Stimulated activated CD8-positive, alpha-beta memory T cell treated with anti-CD3 and anti-CD28 coated beads, Interleukin-7, amount 100 ng/mL, for 1 hour (primary cell): ENCODE results near the gene ZBTB49.

Source experiments
- DNase-seq, 2 donors: peaks; one replicate each; pipeline ENCODE4 v3.0.0-alpha.2; 2020; ENCODE audit warnings: low read depth in 2 of 2

The ZBTB49 gene

DNA sequence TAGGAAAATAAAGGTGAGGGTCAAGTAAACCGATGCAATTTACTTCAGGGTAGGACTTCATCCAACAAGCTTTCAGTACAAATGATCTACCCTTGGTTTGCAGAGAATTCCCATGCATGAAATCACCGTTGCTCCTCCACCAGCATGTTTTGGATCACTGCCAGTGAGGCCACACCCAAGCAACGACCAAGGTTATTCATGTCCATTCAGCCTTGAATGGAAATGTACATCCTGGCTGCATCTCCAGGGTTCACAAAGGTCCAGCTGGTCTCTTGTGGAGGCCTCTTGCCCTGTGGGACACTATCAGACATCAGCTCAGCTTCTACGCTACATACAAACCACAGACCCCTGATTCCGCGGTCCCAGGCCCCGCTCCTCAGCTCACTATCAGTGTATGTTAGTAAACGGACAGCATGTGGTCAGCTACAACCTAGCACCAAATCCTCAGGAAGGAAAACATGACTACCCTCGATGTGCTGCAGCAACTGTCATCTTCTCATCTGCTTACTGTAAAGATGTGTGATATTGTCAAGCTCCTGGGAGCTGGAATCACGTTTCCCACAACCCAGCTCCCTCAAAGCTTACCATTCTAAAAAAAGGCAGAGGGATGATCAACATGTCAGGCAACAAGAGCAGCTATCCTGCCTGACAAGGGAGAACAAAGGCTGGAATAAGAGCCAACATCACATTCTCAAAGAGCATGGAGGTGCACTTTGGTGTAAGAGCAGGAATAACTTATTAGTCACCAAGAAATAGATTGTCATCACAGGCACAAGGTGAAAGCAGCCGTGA is 5.0 kb upstream of the ZBTB49 start:
- no peak for DNase-seq

DNA sequence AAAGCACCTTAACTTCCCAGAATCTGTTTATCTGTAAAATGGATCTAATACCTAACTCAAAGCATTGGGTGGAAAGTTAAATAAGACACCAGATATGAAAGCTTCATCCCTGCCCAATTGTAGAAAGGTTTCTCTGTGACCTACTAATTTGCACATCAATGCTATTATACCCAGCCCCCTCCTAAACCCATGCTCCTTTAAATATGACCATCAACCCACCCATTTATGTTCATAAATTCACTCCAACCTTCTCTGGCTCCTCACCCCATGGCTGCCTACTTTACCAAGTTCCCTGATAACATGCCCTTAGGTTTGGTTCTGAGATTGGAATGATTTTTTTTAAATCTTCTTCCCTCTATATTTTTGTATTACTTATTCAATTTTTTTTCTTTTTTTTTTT is 2.0 kb upstream of the ZBTB49 start:
- DNase-seq = no peak

DNA sequence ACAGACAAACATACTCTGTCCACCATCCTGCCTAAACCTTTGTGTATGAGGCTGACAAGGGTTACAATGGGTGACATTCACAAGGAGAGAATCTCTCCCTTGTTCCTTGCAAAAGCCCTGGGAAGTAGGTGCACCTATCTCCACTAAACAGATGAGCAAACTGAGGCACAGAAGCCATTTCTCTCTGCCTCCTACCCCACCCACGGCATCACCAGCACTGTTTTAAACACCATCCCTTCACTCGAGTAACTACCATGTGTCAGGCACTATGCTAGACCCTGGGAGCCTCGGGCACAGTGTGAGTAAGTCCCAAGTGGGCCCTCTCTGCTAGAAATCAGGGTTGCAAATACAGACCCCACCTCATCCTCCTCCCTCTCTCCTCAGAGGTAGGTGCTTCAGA is 996 bp upstream of the ZBTB49 start:
- DNase-seq = no peak

DNA sequence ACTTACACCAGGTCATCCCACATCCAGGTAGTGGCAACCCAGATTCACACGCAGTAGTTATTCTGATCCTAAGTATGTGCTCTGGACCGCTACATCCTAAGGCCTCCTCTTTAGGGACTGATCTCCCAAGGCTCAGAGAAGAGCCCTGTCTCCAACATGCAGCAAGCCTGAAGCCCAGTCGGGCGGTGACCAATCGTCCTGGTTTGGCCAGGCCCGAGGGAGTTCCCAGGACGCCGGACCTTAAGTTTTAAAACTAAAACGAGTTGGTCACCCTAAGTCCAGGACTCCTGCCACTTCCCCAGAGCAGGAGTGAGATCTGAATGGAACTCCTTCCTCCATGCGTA is 482 bp upstream of the ZBTB49 start:
- no peak for DNase-seq

DNA sequence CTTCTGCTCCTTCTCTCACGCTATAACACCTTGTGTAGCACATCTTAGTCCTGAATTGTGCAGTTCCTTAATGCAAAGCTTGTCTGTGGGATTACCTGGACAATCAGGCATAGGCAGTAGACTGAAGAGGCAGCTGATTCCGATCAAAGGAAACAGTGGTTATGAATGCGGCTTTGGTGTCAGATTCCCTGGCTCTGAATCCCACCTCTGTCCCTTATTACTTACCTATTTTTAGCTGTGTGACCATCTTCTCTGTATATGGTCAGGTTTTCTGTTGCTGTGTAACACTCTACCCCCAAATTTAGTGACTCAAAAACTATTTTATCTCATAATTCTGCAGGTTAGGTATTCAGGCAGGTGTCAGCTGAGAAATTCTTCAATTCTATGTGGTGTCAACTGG is 3.2 kb downstream of the ZBTB49 start:
- no peak for DNase-seq

DNA sequence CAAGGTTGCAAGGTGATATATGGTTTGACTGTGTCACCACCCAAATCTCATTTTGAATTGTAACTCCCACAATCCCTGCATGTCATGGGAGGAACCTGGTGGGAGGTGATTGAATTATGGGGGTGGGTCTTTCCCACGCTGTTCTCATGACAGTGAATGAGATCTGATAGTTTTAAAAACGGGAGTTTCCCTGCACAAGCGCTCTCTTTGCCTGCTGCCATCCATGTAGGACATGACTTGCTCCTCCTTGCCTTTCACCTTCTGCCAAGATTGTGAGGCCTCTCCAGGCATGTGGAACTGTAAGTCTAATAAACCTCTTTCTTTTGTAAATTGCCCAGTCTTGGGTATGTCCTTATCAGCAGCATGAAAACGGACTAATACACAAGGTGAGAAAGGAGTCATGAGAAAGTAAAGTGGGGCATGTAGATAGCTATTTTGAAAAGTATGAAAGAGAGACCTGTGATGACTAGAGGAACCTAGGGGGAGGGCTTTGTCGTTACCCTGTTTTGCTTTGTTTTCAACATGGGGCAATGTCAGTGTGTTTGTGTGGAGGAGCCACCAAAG is 6.3 kb downstream of the ZBTB49 start:
- no peak for DNase-seq

DNA sequence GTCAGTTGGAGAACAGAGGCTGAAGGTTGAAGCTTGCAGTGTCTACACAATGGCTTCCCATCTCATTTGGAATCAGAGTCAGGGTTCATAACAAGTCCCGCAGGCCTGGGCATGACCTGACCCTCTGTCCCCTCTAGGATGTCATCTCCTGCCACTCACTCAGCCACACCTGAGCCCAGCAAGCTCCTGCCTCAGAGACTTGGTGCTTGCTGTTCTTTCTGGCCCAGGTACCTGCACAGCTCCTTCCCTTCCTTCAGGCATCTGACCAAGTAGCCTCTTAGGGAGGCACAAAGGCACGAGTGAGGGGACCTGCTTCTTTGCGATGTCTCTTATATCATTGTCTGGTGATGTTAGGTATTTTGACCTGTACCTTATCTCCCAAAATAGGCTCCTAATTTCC is 9.0 kb downstream of the ZBTB49 start:
- DNase-seq = no peak

DNA sequence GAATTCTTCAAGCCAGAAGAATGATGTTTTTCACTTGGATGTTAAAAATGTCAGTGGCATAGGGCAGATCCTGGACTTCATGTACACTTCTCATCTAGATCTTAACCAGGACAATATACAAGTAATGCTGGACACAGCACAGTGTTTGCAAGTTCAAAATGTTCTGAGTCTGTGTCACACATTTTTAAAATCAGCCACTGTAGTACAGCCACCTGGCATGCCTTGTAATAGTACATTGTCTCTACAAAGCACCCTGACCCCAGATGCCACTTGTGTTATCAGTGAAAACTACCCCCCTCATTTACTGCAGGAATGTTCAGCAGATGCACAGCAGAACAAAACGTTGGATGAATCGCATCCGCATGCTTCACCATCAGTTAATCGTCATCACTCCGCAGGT is 11.9 kb downstream of the ZBTB49 start:
- no peak for DNase-seq

DNA sequence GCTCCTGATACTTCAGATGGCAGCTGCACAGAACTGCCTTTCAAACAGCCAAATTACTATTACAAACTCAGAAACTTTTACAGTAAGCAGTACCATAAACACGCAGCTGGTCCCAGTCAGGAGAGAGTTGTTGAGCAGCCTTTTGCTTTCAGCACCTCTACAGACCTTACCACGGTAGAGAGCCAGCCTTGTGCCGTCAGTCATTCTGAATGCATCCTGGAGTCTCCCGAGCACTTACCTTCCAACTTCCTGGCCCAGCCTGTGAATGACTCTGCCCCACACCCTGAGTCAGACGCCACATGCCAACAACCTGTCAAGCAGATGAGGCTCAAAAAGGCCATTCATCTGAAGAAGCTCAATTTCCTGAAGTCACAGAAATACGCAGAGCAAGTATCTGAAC is 12.4 kb downstream of the ZBTB49 start:
- DNase-seq = no peak

DNA sequence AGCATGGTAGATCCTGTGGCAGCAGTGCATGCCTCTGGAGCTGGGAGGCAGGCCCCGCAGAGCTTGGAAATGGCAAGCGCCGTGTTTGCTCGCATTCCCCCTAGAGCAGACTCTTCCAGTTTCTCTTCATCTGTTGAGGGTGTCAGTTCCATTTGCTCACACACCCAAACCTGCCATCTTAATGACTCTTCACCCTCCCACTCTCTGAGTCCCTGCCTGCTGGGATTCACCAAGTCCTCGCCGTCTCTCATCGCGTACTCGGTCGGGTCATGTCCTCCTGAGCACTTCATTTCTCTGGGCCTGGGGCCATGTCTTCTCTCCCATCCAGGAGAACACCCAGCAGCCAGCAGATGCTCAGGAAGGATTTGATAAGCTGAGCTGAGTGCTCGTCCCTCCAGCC is 16.9 kb downstream of the ZBTB49 start:
- DNase-seq = no peak

DNA sequence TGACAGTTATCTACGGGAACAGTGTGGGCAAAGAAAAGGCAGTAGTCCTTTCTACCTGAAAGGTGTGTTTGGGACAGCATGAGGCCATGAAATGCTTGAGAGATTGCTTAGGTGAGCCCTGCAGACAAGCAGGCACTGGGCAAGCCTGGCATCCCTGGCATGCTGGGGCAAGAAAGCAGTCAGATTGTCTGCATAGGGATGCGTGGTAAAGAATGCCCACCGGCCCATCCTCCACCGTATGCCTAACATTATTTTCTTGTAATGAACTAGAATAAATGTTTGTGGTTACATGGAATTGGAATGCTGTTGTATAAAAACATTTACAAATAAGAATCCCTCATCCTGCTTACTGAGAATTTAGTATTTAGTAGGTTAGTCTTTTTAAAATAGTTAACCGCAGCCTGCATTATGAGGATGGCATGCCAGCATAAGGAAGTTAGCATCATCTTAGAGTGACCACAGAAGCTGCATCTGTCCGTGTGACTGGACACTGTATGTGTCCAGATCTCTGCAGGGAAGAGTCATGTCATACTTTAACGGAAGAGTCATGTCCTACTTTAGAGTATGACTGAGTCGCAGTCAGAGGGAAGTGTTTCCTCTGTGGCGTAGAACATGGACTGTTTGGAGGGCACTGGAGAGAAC is 18.9 kb downstream of the ZBTB49 start:
- no peak for DNase-seq

DNA sequence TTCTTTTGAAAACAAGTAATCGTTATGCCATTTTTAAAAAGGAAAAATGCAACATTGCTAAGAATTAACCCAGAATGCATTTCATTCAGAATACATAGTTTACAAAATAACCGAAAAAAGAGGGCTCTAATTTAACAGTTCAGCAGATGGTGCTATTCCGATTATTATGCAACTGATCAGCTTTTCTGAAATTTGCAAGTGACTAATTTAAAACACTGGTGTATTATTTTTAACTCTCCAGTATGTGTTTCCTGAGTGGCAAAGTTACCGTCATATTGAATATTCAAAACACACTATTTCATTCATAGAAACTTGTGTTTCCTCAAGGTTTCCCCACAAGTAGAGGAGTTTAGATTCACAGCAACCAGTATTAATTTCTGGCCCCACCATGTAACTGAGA is 21.1 kb downstream of the ZBTB49 start:
- DNase-seq = no peak

DNA sequence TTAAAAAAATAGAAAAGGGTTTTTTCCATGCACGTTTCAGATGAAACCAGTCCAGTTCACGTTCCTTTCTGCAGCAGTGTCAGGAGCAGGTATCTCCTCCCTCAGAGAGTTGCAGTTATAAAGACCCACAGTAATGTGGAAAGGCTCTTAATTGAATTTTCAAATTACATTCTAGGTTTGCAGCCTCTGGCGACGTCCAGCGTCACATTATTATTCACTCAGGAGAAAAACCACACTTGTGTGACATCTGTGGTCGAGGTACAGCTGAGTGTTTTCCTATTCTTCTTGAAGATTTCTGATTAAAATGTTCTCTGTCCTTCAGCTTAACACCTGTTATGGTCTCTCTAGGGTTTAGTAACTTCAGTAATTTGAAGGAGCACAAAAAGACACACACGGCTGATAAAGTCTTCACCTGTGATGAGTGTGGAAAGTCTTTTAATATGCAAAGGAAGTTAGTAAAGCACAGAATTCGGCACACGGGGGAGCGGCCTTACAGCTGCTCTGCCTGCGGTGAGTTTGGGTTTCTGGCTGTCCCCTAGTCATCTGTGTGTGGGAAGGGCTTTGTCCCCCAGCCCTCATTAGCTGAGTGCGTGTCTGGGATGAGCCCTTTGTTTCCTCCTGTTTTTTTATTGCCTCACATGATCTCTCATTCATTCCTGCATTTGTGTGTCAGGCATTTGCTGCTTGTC is 25.6 kb downstream of the ZBTB49 start:
- no peak for DNase-seq

DNA sequence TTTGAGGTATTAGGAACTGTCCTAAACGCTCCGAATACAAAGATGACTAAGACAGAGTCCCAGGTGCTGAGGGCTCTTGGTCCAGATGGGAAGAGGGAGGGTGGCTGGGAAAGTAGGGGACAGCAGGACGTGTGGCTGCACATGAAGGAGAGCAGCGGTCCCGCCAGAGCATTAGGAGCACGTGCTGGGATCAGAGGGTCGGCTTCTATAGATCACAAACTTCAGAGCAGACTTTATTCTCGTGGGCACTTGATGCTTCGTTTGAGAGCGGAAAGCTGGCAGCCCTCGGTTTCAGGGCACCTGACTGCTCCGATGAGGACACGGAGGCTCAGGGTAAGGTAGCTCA is 26.1 kb downstream of the ZBTB49 start:
- DNase-seq = no peak

DNA sequence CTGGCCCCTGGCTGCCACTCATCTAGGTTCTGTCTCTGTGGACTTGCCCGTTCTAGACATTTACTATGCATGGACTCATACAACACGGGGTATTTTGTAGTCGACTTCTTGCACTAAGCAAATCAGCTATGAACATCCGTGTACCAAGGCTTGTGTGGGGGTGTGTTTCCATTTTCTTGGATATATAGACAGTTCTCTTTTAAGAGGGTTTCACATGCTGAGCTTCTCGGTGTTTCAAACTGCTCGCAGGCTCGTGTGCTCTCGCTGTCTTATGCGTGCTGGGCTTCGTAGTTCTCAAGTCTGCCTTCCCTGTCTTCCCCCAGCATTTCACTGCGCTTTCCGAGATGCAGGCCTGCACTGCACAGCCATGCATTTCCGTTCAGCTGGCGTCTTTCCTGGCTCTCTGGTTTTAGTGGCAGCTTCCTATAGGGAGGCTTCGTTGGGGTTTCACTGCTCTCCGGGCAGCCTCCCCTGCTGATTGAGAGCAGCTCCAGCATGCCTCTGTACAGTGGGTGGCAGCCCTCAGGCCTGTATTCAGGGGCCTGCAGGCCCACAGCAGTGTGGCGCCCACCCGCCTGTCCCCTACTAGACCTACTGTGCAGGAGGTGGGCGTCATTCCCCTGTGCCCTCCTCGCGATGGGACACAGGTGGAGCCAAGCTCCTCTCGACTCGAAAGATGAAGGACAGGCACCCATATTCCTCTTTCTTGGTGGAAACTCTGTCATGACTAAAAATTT is 27.6 kb downstream of the ZBTB49 start:
- DNase-seq = no peak

DNA sequence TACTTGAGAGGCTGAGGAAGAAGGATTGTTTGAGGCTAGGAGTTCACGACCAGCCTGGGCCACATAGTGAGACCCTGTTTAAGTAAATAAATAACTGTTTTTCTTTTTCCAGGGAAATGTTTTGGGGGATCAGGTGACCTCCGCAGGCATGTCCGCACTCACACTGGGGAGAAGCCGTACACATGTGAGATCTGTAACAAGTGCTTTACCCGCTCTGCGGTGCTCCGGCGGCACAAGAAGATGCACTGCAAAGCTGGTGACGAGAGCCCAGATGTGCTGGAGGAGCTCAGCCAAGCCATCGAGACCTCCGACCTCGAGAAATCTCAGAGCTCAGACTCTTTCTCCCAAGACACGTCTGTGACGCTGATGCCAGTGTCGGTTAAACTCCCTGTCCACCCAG is 30.5 kb downstream of the ZBTB49 start:
- DNase-seq = no peak

DNA sequence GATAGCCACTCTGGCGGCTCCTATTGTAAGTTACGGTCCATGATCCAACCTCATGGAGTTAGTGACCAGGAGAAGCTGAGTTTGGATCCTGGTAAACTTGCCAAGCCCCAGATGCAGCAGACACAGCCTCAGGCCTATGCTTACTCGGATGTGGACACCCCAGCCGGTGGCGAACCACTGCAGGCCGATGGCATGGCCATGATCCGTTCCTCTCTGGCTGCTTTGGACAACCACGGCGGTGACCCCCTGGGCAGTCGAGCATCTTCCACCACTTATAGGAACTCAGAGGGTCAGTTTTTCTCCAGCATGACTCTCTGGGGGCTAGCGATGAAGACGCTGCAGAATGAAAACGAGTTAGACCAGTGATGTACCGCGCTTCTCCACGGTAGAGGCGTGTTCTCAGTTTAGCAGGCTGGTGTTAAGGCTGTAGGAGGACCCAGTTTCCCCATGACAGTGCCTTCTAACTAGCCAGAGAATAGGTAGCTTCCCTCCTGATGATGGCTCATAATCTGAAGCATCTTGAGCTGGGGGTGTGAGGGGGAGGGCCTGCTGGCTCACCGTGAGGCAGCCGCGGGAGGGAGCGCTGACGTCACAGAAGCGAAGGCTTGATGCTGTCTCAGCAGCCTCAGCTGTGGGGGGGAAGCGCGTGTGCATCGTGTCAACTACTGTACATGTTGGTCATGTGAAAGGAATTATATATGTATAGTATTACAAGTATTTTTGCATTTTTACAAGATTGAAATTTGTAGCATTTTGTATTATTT is 31.1 kb downstream of the ZBTB49 start:
- DNase-seq = no peak

DNA sequence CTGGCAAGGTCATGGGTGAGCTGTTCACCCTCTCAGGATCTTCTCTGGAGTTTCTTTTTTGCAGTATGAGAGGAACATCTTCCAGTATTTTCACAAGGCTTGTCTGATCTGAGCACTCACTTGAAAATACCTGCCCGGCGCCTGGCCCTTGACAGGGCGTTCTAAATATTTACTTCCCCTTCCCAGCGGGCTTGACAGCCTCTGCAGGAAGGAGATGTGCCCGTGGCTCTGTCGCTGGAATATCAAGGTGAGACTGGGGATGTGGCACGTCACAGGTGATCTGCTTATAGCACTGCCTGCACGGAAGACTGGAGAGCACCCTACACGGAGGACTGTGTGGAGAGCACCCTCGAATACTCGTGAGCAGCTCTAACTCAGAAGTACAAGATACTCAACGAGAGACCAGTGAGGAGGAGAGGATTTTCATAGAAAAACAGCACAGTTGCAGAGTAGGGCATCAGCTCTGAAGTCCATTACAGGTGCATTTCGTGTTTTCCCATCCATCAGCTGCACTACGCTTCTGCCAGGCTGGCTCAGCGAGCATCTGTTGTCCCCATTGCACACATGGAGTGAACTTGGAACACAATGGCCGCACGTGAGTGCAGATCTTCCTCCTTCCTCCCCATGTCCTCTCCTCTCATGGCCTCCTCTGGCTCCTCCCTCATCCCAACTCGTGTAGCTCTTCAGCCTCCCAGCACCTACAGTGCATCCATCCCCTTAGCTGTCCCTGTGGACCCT is 32.1 kb downstream of the ZBTB49 start:
- DNase-seq = no peak

DNA sequence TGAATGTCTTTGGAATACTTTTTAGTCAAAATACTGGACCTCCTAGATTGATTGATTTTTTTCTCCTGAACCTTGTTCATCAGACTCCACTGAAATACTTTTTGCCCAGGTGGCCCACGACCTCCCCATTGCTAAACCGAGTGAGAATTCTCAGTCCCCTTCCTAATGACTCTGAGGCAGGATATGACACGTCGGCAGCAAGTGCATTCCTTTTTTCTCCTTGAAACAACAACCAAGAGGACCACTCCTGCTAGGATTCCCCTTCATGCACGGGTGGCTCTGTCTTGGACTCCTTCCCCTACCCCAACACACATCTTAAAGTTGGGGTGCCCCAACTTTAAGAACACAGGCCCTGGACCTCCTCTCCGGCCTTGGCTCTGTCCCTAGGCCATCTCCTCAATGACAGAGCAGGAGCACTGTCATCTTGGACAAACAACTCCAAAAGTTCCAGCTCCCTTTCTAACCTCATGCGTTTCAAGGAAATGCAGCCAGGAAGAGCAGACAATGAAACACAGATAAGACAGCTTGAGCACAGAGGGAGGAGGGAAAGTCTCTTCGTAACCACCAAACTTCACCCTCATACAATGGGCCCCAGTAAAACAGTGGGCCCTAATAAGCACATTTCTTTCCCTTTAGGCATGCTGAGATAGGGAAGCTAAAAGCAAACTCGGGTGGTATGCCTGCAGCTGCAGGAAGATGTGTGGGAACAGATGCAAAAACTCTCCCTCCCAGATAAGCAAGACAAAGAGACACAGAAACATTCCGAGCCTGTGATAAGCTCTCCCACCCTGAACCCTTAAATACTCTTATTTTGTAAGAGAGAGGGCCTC is 33.9 kb downstream of the ZBTB49 start:
- DNase-seq = no peak

DNA sequence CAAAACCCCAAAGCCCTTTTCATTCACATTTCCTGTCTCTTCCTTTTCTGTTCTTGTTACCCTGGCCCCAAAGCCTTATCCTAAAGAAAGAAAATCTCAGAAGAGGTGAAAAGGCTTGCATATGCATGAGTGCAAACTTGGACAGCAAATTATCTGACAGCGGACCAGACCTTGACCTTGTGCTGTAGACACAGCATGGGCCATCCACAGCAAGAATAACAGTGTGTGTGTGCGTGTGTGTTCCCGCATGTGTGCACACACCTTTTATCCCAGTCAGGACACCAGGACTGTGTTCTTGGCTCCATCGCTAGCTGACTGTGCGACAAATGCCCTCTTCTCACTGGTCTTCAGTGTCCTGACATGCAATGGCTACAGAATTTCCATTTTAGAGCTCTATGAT is 35.3 kb downstream of the ZBTB49 start:
- no peak for DNase-seq
